ENCODE results near the gene APOBEC2. TPM values are rescaled to one million over a fixed set of nuclear protein-coding genes. Genes with fewer than 3 reads are reported as not detected.

APOBEC2 gene
- total and polyA plus RNA-seq, 2 of the 13 experiments (the other 11 are each of a cell fraction or from before 2014, with no cell fraction given), result 0.09 TPM; not detected in 1

DNA sequence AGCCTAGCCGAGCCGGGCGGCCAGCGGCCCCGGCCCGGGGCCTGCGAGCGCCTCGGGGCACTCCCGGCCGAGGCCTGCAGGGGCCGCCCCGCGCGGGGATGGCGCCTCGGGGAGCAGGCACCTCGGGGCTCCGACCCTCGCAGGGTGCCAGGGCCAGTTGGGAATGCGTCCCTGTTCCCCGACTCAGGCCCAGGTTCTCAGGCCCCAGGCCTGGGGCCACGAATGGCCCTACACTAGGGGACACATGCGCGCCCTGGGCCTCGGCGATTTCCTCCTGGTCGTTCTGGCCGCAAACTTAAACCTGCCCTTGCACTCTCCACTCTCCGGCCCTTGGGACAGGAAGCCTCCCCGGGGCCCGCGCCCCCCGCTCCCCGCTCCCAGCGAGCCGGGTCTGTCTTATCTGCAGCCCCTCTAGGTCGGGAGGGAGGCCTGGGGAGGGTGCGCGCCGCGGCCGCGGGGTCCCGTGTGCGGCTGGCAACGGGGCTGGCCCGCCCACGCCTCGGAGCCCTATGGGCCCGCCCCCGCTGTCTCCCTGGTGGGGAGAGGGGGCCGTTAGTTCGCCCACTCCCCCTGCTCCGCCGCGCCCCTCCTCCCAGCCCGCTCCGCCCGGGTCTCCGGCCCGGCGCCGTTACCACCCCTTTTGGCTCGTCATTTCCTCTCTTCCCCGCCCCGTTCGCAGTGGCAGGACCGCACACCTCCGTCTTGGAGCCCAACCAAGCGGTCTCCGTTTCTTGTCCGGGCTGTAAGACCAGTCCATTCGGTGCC, 20.4 kb downstream of the APOBEC2 start (continued):
- no peak; the same call in 1 of the 2 replicates for TF ChIP-seq ZBTB3 (CRISPR knock-in tag; IDR thresholded peaks at IDR 0.05; ENCODE audit: borderline replicate concordance, low read depth)
- peak; percentile 63; the same call in 1 of the 2 replicates for TF ChIP-seq ZNF468 (CRISPR knock-in tag; IDR thresholded peaks at IDR 0.05)
- peak; percentile 31 for TF ChIP-seq AGO1 (IDR thresholded peaks at IDR 0.05; ENCODE audit: low read depth, low read length, poor library complexity, severe bottlenecking)
- no peak for TF ChIP-seq ZNF136 (CRISPR knock-in tag; IDR thresholded peaks at IDR 0.05; ENCODE audit: low read depth)
- peak; percentile 84; the same call in 1 of the 2 replicates for TF ChIP-seq ZNF773 (CRISPR knock-in tag; IDR thresholded peaks at IDR 0.05; ENCODE audit: borderline replicate concordance)
- TF ChIP-seq, protein P1, sequence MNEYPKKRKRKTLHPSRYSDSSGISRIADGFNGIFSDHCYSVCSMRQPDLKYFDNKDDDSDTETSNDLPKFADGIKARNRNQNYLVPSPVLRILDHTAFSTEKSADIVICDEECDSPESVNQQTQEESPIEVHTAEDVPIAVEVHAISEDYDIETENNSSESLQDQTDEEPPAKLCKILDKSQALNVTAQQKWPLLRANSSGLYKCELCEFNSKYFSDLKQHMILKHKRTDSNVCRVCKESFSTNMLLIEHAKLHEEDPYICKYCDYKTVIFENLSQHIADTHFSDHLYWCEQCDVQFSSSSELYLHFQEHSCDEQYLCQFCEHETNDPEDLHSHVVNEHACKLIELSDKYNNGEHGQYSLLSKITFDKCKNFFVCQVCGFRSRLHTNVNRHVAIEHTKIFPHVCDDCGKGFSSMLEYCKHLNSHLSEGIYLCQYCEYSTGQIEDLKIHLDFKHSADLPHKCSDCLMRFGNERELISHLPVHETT (CRISPR knock-in tag; conservative IDR thresholded peaks at IDR 0.05), result peak; percentile 99
- no peak for TF ChIP-seq ZNF121 (CRISPR knock-in tag; IDR thresholded peaks at IDR 0.05)
- no peak for TF ChIP-seq PAWR (CRISPR knock-in tag; IDR thresholded peaks at IDR 0.05; ENCODE audit: borderline replicate concordance)
- 0 out of 2 replicates have a peak, but pooled peaks have one; percentile 34 for TF ChIP-seq NR2C2 (CRISPR knock-in tag; IDR thresholded peaks at IDR 0.05; ENCODE audit: borderline replicate concordance)
- 0 out of 2 replicates have a peak, but pooled peaks have one; percentile 43 for TF ChIP-seq IRX3 (CRISPR knock-in tag; IDR thresholded peaks at IDR 0.05; ENCODE audit: borderline replicate concordance, low read depth)
- TF ChIP-seq, protein P2, sequence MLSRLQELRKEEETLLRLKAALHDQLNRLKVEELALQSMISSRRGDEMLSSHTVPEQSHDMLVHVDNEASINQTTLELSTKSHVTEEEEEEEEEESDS (CRISPR knock-in tag; IDR thresholded peaks at IDR 0.05; ENCODE audit: borderline replicate concordance), result peak; percentile 21; the same call in 1 of the 2 replicates
- TF ChIP-seq, protein P3, sequence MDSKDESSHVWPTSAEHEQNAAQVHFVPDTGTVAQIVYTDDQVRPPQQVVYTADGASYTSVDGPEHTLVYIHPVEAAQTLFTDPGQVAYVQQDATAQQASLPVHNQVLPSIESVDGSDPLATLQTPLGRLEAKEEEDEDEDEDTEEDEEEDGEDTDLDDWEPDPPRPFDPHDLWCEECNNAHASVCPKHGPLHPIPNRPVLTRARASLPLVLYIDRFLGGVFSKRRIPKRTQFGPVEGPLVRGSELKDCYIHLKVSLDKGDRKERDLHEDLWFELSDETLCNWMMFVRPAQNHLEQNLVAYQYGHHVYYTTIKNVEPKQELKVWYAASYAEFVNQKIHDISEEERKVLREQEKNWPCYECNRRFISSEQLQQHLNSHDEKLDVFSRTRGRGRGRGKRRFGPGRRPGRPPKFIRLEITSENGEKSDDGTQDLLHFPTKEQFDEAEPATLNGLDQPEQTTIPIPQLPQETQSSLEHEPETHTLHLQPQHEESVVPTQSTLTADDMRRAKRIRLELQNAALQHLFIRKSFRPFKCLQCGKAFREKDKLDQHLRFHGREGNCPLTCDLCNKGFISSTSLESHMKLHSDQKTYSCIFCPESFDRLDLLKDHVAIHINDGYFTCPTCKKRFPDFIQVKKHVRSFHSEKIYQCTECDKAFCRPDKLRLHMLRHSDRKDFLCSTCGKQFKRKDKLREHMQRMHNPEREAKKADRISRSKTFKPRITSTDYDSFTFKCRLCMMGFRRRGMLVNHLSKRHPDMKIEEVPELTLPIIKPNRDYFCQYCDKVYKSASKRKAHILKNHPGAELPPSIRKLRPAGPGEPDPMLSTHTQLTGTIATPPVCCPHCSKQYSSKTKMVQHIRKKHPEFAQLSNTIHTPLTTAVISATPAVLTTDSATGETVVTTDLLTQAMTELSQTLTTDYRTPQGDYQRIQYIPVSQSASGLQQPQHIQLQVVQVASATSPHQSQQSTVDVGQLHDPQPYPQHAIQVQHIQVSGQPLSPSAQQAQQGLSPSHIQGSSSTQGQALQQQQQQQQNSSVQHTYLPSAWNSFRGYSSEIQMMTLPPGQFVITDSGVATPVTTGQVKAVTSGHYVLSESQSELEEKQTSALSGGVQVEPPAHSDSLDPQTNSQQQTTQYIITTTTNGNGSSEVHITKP (CRISPR knock-in tag; IDR thresholded peaks at IDR 0.05; ENCODE audit: low read depth), result no peak; the same call in 1 of the 2 replicates
- TF ChIP-seq, protein P4, sequence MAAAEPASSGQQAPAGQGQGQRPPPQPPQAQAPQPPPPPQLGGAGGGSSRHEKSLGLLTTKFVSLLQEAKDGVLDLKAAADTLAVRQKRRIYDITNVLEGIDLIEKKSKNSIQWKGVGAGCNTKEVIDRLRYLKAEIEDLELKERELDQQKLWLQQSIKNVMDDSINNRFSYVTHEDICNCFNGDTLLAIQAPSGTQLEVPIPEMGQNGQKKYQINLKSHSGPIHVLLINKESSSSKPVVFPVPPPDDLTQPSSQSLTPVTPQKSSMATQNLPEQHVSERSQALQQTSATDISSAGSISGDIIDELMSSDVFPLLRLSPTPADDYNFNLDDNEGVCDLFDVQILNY (CRISPR knock-in tag; conservative IDR thresholded peaks at IDR 0.05), result no peak
- peak; percentile 53 for TF ChIP-seq CREB1 (IDR thresholded peaks at IDR 0.05)
- TF ChIP-seq CREB1 (CRISPR knock-in tag; IDR thresholded peaks at IDR 0.05), result peak; percentile 87
- TF ChIP-seq FOXA3 (CRISPR knock-in tag; IDR thresholded peaks at IDR 0.05), result peak; percentile 39
